Neuronal stem cell (in vitro differentiated cells): ENCODE measurements around the gene KCNIP4.

Source experiments
- DNase-seq: peaks from one replicate; pipeline ENCODE4 v3.0.0-alpha.2; 2013; ENCODE audit warnings: low spot score
- H2AFZ ChIP-seq: one replicate; pipeline ENCODE4 v1.6.1; 2013; ENCODE audit warnings: mild to moderate bottlenecking, low read length, inconsistent platforms
- H2AK5ac ChIP-seq: 2 replicates; pipeline ENCODE4 v1.6.1; 2013; ENCODE audit warnings: low read depth, mild to moderate bottlenecking, inconsistent platforms, low read length, moderate library complexity, mixed read lengths
- H2BK120ac ChIP-seq: 2 replicates; pipeline ENCODE4 v1.6.1; 2013; ENCODE audit warnings: low read depth, mild to moderate bottlenecking, inconsistent platforms, low read length, moderate library complexity, mixed read lengths
- H2BK12ac ChIP-seq: one replicate; pipeline ENCODE4 v1.6.1; 2013; ENCODE audit warnings: low read length, inconsistent platforms
- H2BK15ac ChIP-seq: 2 replicates; pipeline ENCODE4 v1.6.1; 2013; ENCODE audit warnings: mild to moderate bottlenecking, low read length, inconsistent platforms, mixed read lengths
- H2BK5ac ChIP-seq: one replicate; pipeline ENCODE4 v1.6.1; 2013; ENCODE audit warnings: inconsistent platforms, mild to moderate bottlenecking, low read length, moderate library complexity
- H3K14ac ChIP-seq: one replicate; pipeline ENCODE4 v1.6.1; 2013; ENCODE audit warnings: low read length, inconsistent platforms
- H3K18ac ChIP-seq: 2 replicates; pipeline ENCODE4 v1.6.1; 2013; ENCODE audit warnings: low read length, inconsistent platforms
- H3K23ac ChIP-seq: 2 replicates; pipeline ENCODE4 v1.6.1; 2013; ENCODE audit warnings: low read depth, mild to moderate bottlenecking, mixed read lengths, low read length, inconsistent platforms; ENCODE audit not compliant: poor library complexity
- H3K27ac ChIP-seq: replicated peaks from 3 replicates; pipeline ENCODE4 v1.5.1; 2013; ENCODE audit warnings: low read length, inconsistent platforms
- H3K27me3 ChIP-seq, 3 experiments: 2 replicates each; pipeline ENCODE4 v1.6.1; 2013; ENCODE audit warnings: low read length in 3 of 3, mild to moderate bottlenecking in 2 of 3, inconsistent platforms in 1 of 3, low read depth in 1 of 3, mixed read lengths in 1 of 3, moderate library complexity in 1 of 3; ENCODE audit not compliant: control insufficient read depth in 3 of 3, insufficient read depth in 3 of 3
- H3K36me3 ChIP-seq, 2 donors: replicated peaks in 1 of 2; 2 replicates each; pipeline ENCODE4 v1.6.1; 2013; ENCODE audit warnings: low read length in 2 of 2; ENCODE audit not compliant: control insufficient read depth in 2 of 2, insufficient read depth in 2 of 2
- H3K4ac ChIP-seq: 2 replicates; pipeline ENCODE4 v1.6.1; 2013; ENCODE audit warnings: inconsistent platforms, mild to moderate bottlenecking, low read length, moderate library complexity
- H3K4me1 ChIP-seq, 2 donors: 1 replicate in 1 of 2; 2 replicates in 1 of 2; pipeline ENCODE4 v1.6.1; 2013; ENCODE audit warnings: low read length in 2 of 2, low read depth in 1 of 2; ENCODE audit not compliant: control insufficient read depth in 2 of 2, insufficient read depth in 1 of 2
- H3K4me2 ChIP-seq: one replicate; pipeline ENCODE4 v1.6.1; 2013; ENCODE audit warnings: mild to moderate bottlenecking, low read length, inconsistent platforms; ENCODE audit not compliant: insufficient read depth, poor library complexity, severe bottlenecking
- H3K4me3 ChIP-seq, 2 donors: 2 replicates each; pipeline ENCODE4 v1.5.1; 2013; ENCODE audit warnings: low read length in 2 of 2, mild to moderate bottlenecking in 2 of 2, inconsistent platforms in 1 of 2, moderate library complexity in 1 of 2
- H3K79me1 ChIP-seq: one replicate; pipeline ENCODE4 v1.6.1; 2013; ENCODE audit warnings: low read depth, mild to moderate bottlenecking, inconsistent platforms, low read length, moderate library complexity
- H3K9ac ChIP-seq: one replicate; pipeline ENCODE4 v1.6.1; 2013; ENCODE audit warnings: mild to moderate bottlenecking, low read depth, low read length, inconsistent platforms; ENCODE audit not compliant: poor library complexity
- H3K9me3 ChIP-seq, 2 donors: replicated peaks in 1 of 2; 2 replicates each; pipeline versions ENCODE3 to v1.6.1; 2013; ENCODE audit warnings: low read length in 2 of 2, mild to moderate bottlenecking in 2 of 2, inconsistent platforms in 1 of 2, low read depth in 1 of 2, mixed read lengths in 1 of 2, moderate library complexity in 1 of 2; ENCODE audit not compliant: control insufficient read depth in 2 of 2, insufficient read depth in 1 of 2
- H4K8ac ChIP-seq: one replicate; pipeline ENCODE4 v1.6.1; 2013; ENCODE audit warnings: low read depth, mild to moderate bottlenecking, inconsistent platforms, low read length, moderate library complexity
- H4K91ac ChIP-seq: one replicate; pipeline ENCODE4 v1.6.1; 2013; ENCODE audit warnings: low read length, low read depth, mild to moderate bottlenecking, inconsistent platforms; ENCODE audit not compliant: poor library complexity
- WGBS, 2 donors: extraction: QIAGEN DNeasy Blood & Tissue Kit; methylation state at CpG; one replicate each; pipeline ENCODE4 v1.1.7; 2013; ENCODE audit warnings: missing lambda C conversion rate in 2 of 2, mixed read lengths in 1 of 2; ENCODE audit not compliant: insufficient read length in 2 of 2, insufficient replicate concordance in 1 of 2; ENCODE audit errors: extremely low coverage in 2 of 2; 5-methylcytosine and 5-hydroxymethylcytosine counted together

KCNIP4 gene

GRCh38 chr4:21835712-21836111 is 112.9 kb downstream of the KCNIP4 start:
- Histone ChIP-seq H2BK15ac (no peak overlapping the region), H3K4me1 (no peaks in the 10 kb centered on the region), H3K14ac (no peak overlapping the region), H3K27ac (no peak overlapping the region), H3K36me3 (no peaks in the 10 kb centered on the region), H2AFZ (no peak overlapping the region), H2BK120ac (no peak overlapping the region), H3K18ac (no peak overlapping the region), H3K4me2 (no peak overlapping the region), H3K4me3 (no peak overlapping the region), H4K91ac (no peak overlapping the region), H3K23ac (no peak overlapping the region), H3K9ac (no peak overlapping the region), H2AK5ac (no peak overlapping the region), H3K9me3 (no peaks in the 10 kb centered on the region), H3K4ac (no peak overlapping the region), H2BK12ac (no peak overlapping the region), H2BK5ac (no peak overlapping the region), H3K27me3 (no peaks in the 10 kb centered on the region), H3K79me1 (no peaks in the 10 kb centered on the region), H4K8ac (no peak overlapping the region)
- no peak for DNase-seq

GRCh38 chr4:21830272-21830671 is 118.3 kb downstream of the KCNIP4 start:
- H4K8ac ChIP-seq, result no peak overlapping the region
- no CpG with 5 or more reads among the region's 5 CpGs for WGBS, 2 donors
- no peak overlapping the region for H4K91ac ChIP-seq

DNA sequence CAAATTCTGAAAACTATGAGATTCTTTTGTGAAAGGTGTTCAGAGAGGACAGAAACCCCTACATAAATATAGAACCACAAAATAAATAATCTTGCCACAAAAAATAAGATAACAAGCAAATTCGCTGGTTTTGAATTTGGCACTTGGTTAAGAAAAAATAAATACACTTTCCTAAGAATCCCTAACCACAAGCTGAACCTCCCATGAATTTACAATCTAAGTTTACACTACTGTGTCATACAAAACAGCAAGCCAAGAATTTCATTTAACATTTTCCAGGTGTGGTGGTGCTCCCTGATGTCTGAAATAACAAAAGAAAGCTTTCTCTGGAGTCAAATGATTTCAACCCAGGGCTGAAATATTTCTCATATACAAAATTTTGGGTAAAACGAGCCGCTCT is 121.0 kb downstream of the KCNIP4 start:
- H3K4me3 ChIP-seq, result no peak overlapping the region
- H2BK15ac ChIP-seq, result no peak overlapping the region
- H3K9me3 ChIP-seq, result no peaks in the 10 kb centered on the region
- no peak overlapping the region for H2BK120ac ChIP-seq
- H3K4ac ChIP-seq, result no peak overlapping the region
- no peak overlapping the region for H4K91ac ChIP-seq
- H3K14ac ChIP-seq, result no peak overlapping the region
- H3K4me2 ChIP-seq, result no peak overlapping the region
- no peak overlapping the region for H3K23ac ChIP-seq
- no peaks in the 10 kb centered on the region for H3K79me1 ChIP-seq
- H3K27ac ChIP-seq, result no peak overlapping the region
- H2BK5ac ChIP-seq, result no peak overlapping the region
- no peak overlapping the region for H3K18ac ChIP-seq
- no peaks in the 10 kb centered on the region for H3K27me3 ChIP-seq
- no peaks in the 10 kb centered on the region for H3K4me1 ChIP-seq
- H2AK5ac ChIP-seq, result no peak overlapping the region
- DNase-seq, result no peak
- WGBS, 2 donors, result no CpG with 5 or more reads among the region's 3 CpGs
- H3K36me3 ChIP-seq, result no peaks in the 10 kb centered on the region
- no peak overlapping the region for H4K8ac ChIP-seq
- no peak overlapping the region for H2AFZ ChIP-seq
- H2BK12ac ChIP-seq, result no peak overlapping the region
- no peak overlapping the region for H3K9ac ChIP-seq

More at GRCh38 chr4:21830272-21830671, 118.3 kb downstream of the KCNIP4 start:
- H2BK15ac ChIP-seq, result no peak overlapping the region
- H2BK5ac ChIP-seq, result no peak overlapping the region
- H3K4ac ChIP-seq, result no peak overlapping the region
- no peaks in the 10 kb centered on the region for H3K9me3 ChIP-seq
- no peak overlapping the region for H3K4me3 ChIP-seq
- H3K14ac ChIP-seq, result no peak overlapping the region
- H3K36me3 ChIP-seq, result no peaks in the 10 kb centered on the region
- no peak overlapping the region for H3K27ac ChIP-seq
- no peaks in the 10 kb centered on the region for H3K79me1 ChIP-seq
- no peak overlapping the region for H3K18ac ChIP-seq
- no peak overlapping the region for H3K9ac ChIP-seq
- DNase-seq, result no peak
- no peak overlapping the region for H3K23ac ChIP-seq
- no peak overlapping the region for H2BK120ac ChIP-seq
- H3K27me3 ChIP-seq, result no peaks in the 10 kb centered on the region
- H2AK5ac ChIP-seq, result no peak overlapping the region
- H3K4me2 ChIP-seq, result no peak overlapping the region
- no peak overlapping the region for H2AFZ ChIP-seq
- no peaks in the 10 kb centered on the region for H3K4me1 ChIP-seq
- no peak overlapping the region for H2BK12ac ChIP-seq

DNA sequence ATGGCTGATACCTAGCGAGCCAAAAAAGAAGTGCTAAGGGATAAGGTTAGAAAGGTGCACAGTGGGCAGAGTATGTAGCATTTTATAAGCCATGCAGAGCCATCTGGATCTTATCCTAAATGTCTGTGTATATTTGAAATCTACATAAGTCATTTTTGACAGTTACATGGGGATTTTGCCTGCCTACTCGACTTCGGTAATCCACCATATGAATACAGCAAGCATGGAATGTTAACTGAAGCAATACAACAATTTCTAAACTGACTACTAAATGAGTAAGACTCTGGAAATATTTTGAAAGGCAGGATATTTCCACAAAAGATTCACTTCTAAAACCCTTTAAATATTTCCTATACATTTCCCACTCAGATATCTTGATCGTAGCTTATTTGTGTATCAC is 122.5 kb downstream of the KCNIP4 start:
- DNase-seq, result no peak
- Histone ChIP-seq H2AFZ (no peak overlapping the region), H4K8ac (no peak overlapping the region), H3K27ac (no peak overlapping the region), H3K79me1 (no peaks in the 10 kb centered on the region), H2BK5ac (no peak overlapping the region), H4K91ac (no peak overlapping the region), H3K27me3 (no peaks in the 10 kb centered on the region), H2BK15ac (no peak overlapping the region), H3K4me2 (no peak overlapping the region), H2BK120ac (no peak overlapping the region), H3K4me1 (no peaks in the 10 kb centered on the region), H2BK12ac (no peak overlapping the region), H3K18ac (no peak overlapping the region), H3K23ac (no peak overlapping the region), H3K4me3 (no peak overlapping the region), H3K4ac (no peak overlapping the region), H3K9ac (no peak overlapping the region), H3K36me3 (no peaks in the 10 kb centered on the region), H3K14ac (no peak overlapping the region), H2AK5ac (no peak overlapping the region), H3K9me3 (no peaks in the 10 kb centered on the region)
- no CpG with 5 or more reads among the region's 4 CpGs for WGBS, 2 donors
